GM19025 (cell line): ENCODE data around the gene KLHL29.

Experiments
- ATAC-seq: cut with Tn5 transposase; IDR thresholded peaks from one replicate; pipeline ENCODE4 v1.9.1; 2021; ENCODE audit warnings: mild to moderate bottlenecking, low read depth, moderate library complexity; ENCODE audit not compliant: unreplicated experiment

KLHL29 gene

GRCh38 chr2:23562143-23562542, 177.2 kb downstream of the KLHL29 start:
- no peak for ATAC-seq

GRCh38 chr2:23563151-23563550, 178.2 kb downstream of the KLHL29 start:
- ATAC-seq: no peak

DNA sequence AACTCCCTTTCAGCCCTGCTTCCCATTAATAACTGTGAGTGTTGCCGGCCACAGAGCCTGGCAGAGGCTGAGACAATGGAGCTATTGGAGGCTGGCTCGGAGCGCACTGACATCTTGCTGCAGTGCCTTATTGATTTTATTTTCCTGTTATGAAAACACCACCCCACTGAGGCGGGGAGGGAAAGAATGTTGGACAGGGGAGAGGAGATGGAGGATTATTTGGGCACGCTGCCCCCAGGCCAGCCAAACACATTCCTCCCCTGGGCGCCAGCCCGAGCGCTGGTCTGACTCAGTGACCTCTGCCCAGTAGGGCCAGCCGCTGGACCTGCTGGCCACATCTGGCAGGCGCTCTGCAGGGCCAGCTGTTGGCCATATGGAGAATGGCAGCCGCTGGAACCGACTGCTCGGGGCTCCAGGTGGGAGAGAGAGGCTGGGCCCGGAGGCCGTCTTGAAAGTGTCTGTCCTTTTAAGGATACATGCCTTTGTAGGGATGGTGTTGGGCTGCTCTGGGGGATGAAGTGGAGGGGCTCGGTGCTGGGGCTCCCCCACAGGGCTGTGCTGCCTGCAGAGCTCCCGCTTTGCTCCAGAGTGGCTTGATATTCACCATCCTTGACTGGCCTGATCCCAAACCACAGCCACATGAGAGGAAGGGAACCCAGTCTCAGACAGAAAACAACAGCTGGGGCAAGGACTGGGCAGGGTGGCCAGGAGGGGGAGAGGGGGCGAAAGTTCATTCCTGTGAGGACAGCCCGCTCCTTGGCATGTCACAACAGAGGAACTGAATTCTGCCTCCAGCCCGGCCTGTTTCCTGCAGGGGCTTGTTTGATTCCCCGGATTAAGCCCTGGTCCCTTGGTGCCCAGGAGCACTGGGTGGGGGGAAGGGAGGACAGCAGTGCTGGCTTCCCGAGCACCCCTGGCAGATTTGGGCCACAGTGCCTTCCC, 179.0 kb downstream of the KLHL29 start:
- no peak for ATAC-seq

- no peak for ATAC-seq
These were observed 179.6 kb downstream of the KLHL29 start for GRCh38 chr2:23564615-23564960.

DNA sequence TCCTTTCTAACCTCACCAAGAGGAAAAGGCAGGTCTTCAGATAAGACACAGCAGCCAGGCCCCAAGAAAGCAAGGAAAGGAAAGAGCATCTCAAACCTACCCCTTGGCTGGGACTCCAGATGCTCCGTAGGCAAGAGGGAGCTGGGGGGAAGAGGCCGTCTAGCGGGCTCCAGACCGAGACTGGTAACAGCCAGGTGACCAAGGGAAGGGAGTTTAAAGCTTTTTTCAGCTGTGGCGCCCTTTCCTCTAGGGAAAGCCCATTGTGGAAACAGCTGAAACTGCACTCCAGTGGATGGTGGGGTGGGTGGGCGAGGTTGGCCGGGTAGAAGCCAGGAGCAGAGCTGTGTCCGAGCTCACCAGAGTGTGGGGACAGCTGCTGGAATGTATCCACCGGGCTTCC, 180.4 kb downstream of the KLHL29 start:
- ATAC-seq: no peak

- ATAC-seq: no peak
These were observed 180.8 kb downstream of the KLHL29 start for GRCh38 chr2:23565814-23566213.

DNA sequence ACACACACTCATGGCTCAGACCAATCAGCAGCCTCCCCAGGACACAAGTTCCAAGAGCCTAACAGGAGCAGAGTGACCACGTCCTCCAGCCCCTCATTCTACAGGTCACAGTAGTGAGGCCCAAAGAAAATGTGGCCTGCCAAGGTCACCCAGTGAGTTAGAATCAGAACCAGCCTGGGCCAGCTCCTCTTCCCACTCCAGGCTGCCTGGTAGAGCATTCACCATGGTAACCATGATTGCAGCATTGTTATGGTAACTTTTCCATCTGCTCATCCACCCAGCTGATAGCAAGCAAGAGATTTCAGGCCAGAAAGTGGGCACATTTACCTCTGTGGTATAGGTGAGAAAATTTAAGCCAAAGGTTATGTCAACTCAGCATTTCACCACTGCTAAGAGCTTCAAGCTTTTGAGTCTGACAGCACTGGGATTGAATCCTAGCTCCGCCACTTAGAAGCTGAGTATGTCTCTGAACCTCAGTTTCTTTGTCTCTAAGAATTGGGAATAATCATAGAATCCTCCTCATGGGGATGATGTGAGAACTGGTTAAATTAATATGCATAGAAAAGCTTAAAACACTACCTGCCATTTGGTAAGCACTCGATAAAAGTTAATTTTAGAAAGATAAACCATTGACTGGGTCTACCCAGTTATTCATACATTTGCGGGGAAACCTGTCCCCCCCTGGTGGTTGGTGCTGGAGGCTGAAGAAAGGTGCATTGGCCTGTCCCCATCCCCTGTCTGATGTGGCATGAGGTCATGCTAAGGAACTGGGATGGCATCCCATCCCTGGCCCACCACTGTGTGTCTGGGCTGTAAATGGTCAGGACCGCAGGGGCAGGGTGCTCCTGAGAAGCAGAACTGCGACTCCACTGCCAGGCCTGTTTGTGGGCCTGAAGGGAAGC, 181.5 kb downstream of the KLHL29 start:
- ATAC-seq: no peak

DNA sequence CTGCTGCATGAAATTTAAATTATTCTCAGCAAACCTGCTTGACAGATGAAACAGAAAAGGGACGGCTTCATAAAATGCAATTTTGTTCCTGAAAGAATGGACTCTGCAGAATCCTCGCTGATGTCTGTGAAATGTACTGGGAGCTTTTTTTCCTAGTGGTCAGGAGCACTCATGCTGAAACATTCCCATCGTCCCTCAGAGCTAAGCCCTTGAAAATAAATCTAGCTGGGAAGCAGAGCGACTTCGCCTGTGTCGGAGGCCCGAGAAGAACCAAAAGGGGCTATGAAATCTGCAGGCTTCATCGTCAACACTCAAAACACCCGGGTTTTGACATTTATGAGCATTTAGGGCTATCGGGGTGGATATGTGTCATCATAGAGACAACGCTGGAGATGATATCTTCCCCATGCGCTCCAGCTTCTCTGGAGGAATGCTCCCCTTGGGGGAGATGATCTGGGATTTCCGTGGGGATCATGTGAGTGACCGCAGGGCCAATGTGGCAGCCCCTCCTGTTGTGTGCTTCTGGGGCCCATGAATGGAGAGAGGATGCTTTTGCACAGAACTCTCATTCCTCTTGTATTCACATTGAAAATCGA, 182.3 kb downstream of the KLHL29 start:
- ATAC-seq: no peak

- ATAC-seq: no peak
These were observed 183.2 kb downstream of the KLHL29 start for GRCh38 chr2:23568211-23568610.

- no peak for ATAC-seq
These were observed 183.7 kb downstream of the KLHL29 start for GRCh38 chr2:23568626-23569190.

DNA sequence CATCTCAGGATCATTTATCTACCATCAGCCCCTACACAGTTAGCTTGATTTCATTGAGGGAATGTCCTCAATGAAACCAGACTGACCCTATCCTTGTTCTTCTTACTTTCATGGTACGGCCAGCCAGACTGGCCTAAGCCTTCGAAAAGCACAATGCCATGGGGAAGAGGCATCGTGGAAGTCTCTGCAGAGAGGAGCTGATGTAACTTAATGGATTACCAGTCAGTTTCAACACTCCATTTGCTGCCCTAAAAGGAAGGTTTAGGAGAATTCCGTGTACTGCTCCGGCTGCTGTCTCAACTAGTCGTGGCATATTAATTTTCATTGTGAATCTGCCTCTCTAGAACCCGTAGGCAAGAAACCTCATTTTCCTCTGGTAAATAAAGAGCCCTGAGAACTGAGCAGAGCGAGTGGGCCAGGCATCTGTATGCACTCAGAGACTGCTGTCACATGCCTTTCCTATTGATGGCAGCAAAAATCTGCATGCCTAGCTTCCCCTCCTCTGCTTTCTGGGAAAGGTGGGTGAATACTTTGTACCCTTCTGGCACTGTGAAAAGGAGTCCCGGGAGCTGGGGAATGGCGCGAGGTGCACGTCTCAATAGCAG, 184.9 kb downstream of the KLHL29 start:
- no peak for ATAC-seq

DNA sequence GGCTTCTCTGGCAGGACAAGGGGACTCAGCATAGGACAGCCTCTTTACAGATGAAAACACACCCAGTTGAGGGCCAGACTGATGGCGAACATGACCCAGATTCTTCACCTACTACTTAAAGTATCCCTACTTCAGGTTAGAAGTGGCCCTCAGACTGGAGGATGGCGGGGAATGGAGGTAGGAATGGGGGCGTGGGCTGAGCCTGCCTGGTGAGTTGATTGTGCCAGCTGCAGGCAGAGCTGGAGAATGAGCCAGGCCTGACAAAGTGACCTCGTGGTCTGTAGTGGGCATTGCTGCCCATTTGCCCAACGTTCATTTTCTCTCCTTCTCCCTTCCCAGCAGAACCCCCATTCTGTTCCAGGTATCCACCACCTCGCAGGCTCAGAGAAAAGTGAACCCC, 186.1 kb downstream of the KLHL29 start:
- no peak for ATAC-seq

DNA sequence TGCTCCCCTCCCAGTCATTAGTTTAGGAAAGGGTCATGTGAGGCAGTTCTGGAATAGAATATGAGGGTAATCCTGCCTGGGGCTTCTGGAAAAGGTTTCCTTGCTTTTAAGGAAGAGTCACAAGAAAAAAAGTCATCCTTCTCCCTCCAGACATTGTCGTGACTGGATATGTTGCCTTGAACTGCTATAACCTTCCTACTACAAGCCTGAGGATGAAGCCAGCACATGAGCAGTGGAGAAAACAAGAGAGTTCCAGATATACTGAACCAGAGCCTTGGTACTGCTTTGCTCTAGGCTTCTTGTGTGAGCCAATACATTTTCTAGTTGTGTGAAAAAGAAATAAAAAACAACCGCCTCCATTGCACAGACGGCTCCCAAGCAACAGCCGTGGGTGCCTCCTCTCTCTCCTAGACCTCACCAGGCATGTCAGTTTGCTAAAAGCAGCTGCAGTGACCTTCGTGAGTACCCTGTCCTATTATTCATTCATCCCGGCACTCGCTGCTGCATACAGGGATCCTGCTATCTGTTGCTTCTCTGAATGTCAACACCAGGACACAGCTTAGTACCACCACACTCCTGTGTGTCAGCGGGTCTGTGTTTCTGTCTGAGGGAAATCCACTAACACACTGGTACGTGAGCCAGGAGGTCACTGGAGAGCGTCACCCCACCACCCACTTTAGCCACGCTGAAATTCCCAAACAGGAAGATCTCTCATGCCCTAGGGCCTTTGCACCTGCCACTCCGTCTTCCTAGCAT, 186.7 kb downstream of the KLHL29 start:
- no peak for ATAC-seq

DNA sequence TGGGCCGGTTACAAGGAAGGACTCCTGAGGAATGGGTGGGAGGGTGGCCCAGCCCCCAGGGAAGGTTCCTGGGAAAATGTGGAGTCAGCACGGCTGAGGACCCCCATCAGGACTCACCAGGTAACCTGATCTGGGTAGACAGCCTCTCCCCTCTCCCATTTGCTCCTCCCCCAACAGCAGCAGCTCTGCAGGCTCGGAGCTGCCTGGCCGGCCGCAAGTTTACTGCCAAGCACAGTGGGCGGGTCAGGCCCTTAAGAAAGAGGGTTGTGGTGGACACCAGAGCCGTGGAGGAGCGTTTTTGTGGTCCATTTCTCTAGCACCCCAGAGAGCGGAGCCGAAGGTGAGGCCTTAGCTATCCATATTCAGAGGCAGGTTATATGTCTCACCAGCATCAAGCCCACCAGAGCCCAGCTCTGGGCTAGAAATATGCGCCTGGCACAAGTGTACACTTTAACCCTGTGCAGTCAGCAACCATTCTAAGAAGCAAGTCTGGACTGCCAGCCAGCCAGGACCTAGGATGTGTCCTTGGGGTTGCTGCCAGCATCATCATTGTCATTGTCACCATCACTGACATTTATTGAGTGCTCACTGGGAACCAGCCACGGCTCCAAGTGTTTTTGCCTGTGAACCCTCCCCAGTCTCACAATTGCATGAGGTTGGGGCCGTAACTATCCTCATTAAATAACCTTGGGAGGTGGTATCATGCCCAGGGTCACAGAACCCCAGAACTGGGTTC, 190.1 kb downstream of the KLHL29 start:
- ATAC-seq: no peak

DNA sequence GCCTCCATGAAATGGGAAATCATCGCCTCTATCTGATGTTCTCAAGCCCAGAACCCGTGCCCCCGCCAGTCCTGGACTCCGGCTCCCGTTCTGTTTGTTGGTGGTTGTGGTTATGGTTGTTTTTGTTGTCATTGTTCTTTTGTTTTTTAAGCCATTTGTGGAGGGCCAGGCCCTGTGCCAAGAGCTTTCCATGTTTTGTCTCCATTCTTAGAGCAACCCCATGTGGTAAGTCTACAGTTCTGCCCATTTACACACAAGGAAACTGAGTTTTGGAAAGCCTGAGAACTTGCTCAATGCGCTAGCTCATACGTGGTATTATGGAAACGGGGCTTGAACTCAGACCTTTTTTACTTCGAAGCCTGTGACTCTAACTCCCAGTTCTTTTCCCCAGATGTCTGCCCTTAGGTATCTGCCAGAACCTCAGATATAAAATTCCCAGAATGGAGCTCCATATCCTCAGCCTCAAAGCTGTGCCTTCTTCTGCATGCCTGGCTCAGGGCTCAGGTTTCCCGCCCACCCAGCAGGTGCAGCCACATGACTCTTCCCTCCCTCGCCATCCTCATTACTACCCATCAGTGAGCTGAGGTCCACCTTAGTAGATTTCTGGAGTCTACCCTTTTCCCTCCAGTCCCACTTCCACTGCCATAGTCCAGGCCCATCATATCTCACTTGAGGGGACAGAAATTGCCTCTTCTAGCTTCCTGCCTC, 194.1 kb downstream of the KLHL29 start:
- ATAC-seq: no peak

DNA sequence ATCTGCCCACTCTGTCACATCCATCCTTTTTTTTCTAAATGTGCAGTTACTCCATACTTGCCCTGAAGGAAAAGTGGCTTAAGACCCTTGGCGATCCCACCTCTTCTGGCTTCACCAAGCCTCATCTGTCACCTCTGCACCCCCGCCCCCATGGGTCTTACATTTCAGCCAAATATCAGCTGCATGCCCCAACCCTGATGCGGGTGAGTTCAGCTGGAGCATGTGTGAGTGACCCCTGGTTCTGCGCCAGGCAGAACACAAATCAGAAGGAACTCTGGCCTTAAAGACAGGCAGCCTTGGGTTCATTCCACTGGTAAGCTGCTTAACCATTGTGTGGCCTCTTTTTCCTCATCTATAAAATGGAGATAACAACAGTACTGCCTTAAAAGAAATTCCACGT, 194.7 kb downstream of the KLHL29 start:
- no peak for ATAC-seq

- ATAC-seq: no peak
These were observed 198.5 kb downstream of the KLHL29 start for GRCh38 chr2:23583467-23583866.

DNA sequence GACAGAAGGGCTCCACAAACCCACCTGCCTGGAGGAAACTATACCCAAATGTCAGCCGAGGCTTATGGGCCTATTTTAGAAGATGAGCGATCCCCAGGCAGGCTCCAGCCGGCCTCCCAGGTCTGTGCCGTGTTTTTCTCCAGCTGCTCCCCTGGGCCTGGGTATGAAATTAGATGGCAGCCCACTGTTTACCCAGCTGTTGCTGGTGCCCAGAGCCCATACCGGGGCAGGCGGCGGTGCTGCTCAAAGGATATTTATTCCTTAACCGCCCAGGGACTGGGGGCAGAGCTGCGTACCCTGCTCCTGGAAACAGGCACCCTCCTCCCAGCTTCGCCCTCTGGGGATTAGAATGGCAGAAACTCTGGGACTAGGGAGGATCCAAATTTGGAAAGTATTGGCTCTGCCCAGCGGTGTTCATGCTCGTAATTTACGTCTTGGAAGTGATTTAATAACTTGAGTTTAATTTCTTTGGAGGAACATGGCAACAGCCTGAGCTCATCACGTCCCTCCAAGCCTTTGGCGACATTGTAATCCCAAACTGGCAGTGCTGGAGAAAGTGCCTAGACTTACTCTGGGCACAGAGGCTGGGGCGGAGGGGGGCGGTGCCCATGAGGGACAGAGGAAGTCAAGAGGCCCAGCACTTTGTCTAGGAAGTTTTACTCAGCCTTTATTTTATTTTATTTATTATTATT, 199.2 kb downstream of the KLHL29 start:
- ATAC-seq: no peak
